HUES48 (cell line): ENCODE results near the gene PPP1R12B.
"Not testable (repeated sequence)": the region's sequence is repeated elsewhere in the genome, so short reads cannot be mapped to it uniquely, and the experiment has no call there.

Source experiments
- H3K27ac ChIP-seq: one replicate; pipeline ENCODE4 v1.7.0; 2013; ENCODE audit warnings: low read depth, low read length, inconsistent platforms
- H3K27me3 ChIP-seq: 2 replicates; pipeline ENCODE4 v1.6.1; 2013; ENCODE audit warnings: mild to moderate bottlenecking, low read length; ENCODE audit not compliant: control insufficient read depth, insufficient read depth
- H3K36me3 ChIP-seq: 2 replicates; pipeline ENCODE4 v1.6.1; 2013; ENCODE audit warnings: low read length; ENCODE audit not compliant: control insufficient read depth, insufficient read depth
- H3K4me1 ChIP-seq: 2 replicates; pipeline ENCODE4 v1.6.1; 2013; ENCODE audit warnings: mild to moderate bottlenecking, low read length; ENCODE audit not compliant: control insufficient read depth, insufficient read depth
- H3K4me3 ChIP-seq: 2 replicates; pipeline ENCODE4 v1.5.1; 2013; ENCODE audit warnings: mild to moderate bottlenecking, low read depth, low read length
- H3K9ac ChIP-seq: 2 replicates; pipeline ENCODE4 v1.6.1; 2013; ENCODE audit warnings: mild to moderate bottlenecking, low read depth, low read length, moderate library complexity
- H3K9me3 ChIP-seq: 2 replicates; pipeline ENCODE4 v1.6.1; 2013; ENCODE audit warnings: low read length; ENCODE audit not compliant: control insufficient read depth, insufficient read depth

The PPP1R12B gene

DNA sequence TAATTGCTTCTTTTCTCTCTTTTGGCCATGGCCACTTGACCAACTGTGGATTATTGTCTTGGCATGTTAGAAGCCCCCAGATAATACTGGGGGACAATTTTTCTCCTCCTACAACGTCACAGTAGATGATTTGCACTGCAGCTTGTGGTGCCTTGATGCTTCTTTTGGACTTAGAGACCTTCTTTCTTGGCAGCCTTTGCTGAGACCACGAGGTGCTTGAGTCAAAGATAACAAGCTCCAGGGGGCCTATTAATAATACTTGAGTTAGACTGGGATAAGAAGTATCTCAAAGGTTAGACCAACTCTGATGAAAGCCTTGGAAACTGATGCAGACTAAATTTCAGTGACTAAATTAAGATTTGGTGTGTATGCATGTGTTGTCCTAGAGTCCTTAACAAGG lies 3.2 kb downstream of the PPP1R12B start:
- no peak overlapping the region for H3K9ac ChIP-seq
- no peaks in the 10 kb centered on the region for H3K9me3 ChIP-seq
- H3K4me3 ChIP-seq: no peak overlapping the region
- no peak overlapping the region for H3K27ac ChIP-seq
- no peaks in the 10 kb centered on the region for H3K36me3 ChIP-seq
- no peaks in the 10 kb centered on the region for H3K27me3 ChIP-seq
- H3K4me1 ChIP-seq: peaks cover 13% of the 10 kb centered on the region; the same call in 1 of the 2 replicates

DNA sequence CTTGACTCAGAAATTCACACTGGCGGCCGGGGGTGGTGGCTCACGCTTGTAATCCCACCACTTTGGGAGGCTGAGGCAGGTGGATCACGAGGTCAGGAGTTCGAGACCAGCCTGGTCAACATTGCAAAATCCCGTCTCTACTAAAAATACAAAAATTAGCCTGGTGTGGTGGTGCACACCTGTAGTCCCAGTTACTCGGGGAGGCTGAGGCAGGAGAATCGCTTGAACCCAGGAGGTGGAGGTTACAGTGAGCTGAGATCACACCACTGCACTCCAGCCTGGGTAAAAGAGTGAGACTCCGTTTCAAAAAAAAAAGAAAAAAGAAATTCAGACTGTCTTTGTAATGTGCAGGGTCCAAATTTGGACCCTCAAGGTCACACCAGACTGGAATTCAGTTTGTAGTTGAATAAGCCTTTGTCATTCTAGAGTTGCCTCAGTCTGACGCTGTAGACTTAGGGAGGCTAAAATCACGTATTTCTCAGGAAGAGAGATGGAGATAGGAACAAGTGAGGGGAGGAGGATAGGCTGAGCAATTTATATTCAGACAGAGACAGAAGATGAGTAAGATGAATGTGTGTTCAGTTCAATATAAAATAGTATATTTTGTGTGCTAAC lies 4.2 kb downstream of the PPP1R12B start:
- not testable (repeated sequence) for H3K36me3 ChIP-seq, H3K9me3 ChIP-seq, H3K9ac ChIP-seq, H3K27ac ChIP-seq, H3K27me3 ChIP-seq, H3K4me3 ChIP-seq
- H3K4me1 ChIP-seq: peaks cover 13% of the 10 kb centered on the region; the same call in 1 of the 2 replicates

GRCh38 chr1:202355944-202356553 lies 7.5 kb downstream of the PPP1R12B start:
- Histone ChIP-seq H3K4me1 (0 out of 2 replicates have a peak, but pooled peaks cover 3% of the 10 kb centered on the region), H3K27ac (no peak overlapping the region)

GRCh38 chr1:202357506-202357905 lies 9.0 kb downstream of the PPP1R12B start:
- no peak overlapping the region for H3K4me3 ChIP-seq
- no peaks in the 10 kb centered on the region; the same call in 1 of the 2 replicates for H3K9me3 ChIP-seq
- no peak overlapping the region for H3K9ac ChIP-seq
- H3K27ac ChIP-seq: no peak overlapping the region
- no peaks in the 10 kb centered on the region for H3K27me3 ChIP-seq
- no peaks in the 10 kb centered on the region for H3K36me3 ChIP-seq
- peaks cover 15% of the 10 kb centered on the region for H3K4me1 ChIP-seq

More at GRCh38 chr1:202355944-202356553, 7.5 kb downstream of the PPP1R12B start:
- Histone ChIP-seq H3K9ac (no peak overlapping the region), H3K9me3 (no peaks in the 10 kb centered on the region; the same call in 1 of the 2 replicates), H3K4me3 (no peak overlapping the region), H3K36me3 (no peaks in the 10 kb centered on the region), H3K27me3 (no peaks in the 10 kb centered on the region)

GRCh38 chr1:202361224-202361623 lies 12.7 kb downstream of the PPP1R12B start:
- Histone ChIP-seq H3K27me3 (no peaks in the 10 kb centered on the region), H3K4me1 (peaks cover 34% of the 10 kb centered on the region), H3K36me3 (no peaks in the 10 kb centered on the region), H3K9me3 (no peaks in the 10 kb centered on the region; the same call in 1 of the 2 replicates), H3K9ac (no peak overlapping the region), H3K4me3 (peak overlapping the region; percentile 24), H3K27ac (peak overlapping the region; percentile 77)

DNA sequence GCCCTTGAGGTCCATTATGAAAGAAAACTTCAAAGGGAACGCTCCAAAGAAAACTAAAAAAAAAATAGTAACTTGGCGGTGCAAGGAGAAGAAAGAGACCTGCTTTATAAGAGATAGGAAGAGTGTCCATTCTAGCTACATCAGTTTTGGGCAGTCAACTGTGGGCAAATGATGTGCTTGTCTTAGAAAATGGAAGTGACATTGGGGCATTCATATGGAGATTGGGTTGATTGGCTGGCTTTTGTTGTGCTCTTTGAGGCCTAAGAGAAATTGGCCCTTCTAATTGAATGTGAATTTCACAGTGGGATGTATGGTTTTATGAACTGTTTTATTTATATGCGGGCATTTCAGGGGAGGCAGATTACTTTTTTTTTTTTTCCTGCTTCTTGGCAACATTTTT lies 13.2 kb downstream of the PPP1R12B start:
- Histone ChIP-seq H3K9me3 (no peaks in the 10 kb centered on the region; the same call in 1 of the 2 replicates), H3K27me3 (no peaks in the 10 kb centered on the region), H3K4me3 (peak overlapping the region; percentile 24), H3K4me1 (peaks cover 34% of the 10 kb centered on the region), H3K9ac (no peak overlapping the region), H3K36me3 (no peaks in the 10 kb centered on the region), H3K27ac (peak overlapping the region; percentile 77)

- H3K9me3 ChIP-seq: no peaks in the 10 kb centered on the region; the same call in 1 of the 2 replicates
- peak overlapping the region; percentile 69 for H3K27ac ChIP-seq
- no peak overlapping the region for H3K9ac ChIP-seq
- H3K27me3 ChIP-seq: no peaks in the 10 kb centered on the region
- peaks cover 34% of the 10 kb centered on the region for H3K4me1 ChIP-seq
- peak overlapping the region; percentile 15 for H3K4me3 ChIP-seq
- H3K36me3 ChIP-seq: no peaks in the 10 kb centered on the region
Observed at GRCh38 chr1:202362212-202362611, 13.7 kb downstream of the PPP1R12B start.

- Histone ChIP-seq H3K9me3 (no peaks in the 10 kb centered on the region; the same call in 1 of the 2 replicates), H3K4me3 (no peak overlapping the region), H3K27me3 (no peaks in the 10 kb centered on the region), H3K36me3 (no peaks in the 10 kb centered on the region), H3K27ac (peak overlapping the region; percentile 55), H3K9ac (no peak overlapping the region), H3K4me1 (peaks cover 31% of the 10 kb centered on the region)
Observed at GRCh38 chr1:202365092-202365815, 16.8 kb downstream of the PPP1R12B start.

DNA sequence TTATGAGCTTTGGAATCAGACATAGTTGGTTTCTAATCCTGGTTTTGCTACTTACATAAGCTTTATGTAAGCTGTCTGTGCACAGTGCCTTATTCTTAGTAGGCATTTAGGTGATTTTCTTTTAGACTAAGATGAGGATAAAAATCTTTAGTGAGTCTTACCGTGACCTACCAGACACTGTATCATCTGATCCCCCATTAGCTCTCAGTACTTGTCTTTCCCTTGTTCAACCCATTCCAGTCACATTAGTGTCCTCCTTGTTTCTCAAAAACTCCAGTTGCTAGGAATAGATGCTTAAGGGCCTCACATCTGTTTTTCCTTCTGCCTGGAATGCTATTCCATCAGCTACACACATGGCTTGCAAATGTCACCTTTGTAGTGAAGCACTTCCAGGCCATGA lies 18.8 kb downstream of the PPP1R12B start:
- Histone ChIP-seq H3K9me3 (no peaks in the 10 kb centered on the region), H3K9ac (no peak overlapping the region), H3K27me3 (no peaks in the 10 kb centered on the region), H3K27ac (no peak overlapping the region), H3K36me3 (no peaks in the 10 kb centered on the region), H3K4me1 (peaks cover 22% of the 10 kb centered on the region), H3K4me3 (no peak overlapping the region)

DNA sequence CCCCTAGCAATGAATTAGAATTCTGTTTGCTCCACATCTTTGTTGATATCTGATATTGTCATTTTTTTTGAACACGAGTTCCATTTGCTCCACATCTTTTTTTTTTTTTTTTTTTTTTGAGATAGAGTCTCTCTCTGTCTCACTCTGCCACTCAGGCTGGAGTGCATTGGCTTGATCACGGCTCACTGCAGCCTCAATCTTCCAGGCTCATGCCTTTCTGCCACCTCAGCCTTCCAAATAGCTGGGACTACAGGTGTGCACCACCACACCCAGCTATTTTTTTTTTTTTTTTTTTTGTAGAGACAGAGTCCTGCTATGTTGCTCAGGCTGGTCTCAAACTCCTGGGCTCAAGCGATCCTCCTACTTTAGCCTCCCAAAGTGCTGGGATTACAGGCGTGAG lies 22.4 kb downstream of the PPP1R12B start:
- H3K4me1 ChIP-seq, H3K4me3 ChIP-seq, H3K27me3 ChIP-seq, H3K27ac ChIP-seq, H3K9me3 ChIP-seq, H3K9ac ChIP-seq, H3K36me3 ChIP-seq: not testable (repeated sequence)

DNA sequence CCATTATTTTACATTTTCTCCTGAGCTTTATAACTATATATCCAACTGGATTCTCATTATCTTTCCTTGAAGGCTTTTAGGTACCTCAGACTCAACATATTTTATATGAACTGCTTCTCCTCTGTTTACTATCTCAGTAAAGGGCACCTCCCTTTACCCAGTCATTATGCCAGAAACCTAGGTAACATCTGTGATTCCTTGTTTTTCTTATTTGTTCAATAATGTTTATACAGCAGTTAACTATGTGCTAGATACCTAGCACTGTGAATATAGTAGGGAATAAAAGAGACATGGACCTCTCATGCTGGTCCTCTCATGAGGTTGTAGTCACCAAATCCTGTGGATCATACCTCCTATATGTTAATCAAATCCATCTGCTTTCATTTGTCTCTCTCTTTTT lies 25.6 kb downstream of the PPP1R12B start:
- no peak overlapping the region for H3K27ac ChIP-seq
- H3K4me1 ChIP-seq: peaks cover 2% of the 10 kb centered on the region; the same call in 1 of the 2 replicates

More for the DNA sequence above, 25.6 kb downstream of the PPP1R12B start:
- H3K9me3 ChIP-seq: no peaks in the 10 kb centered on the region
- H3K9ac ChIP-seq: no peak overlapping the region
- H3K36me3 ChIP-seq: no peaks in the 10 kb centered on the region
- no peaks in the 10 kb centered on the region for H3K27me3 ChIP-seq
- H3K4me3 ChIP-seq: no peak overlapping the region
